Natural killer cell treated with Interleukin-12 subunit alpha and Interleukin-12 subunit beta and Interleukin-15 and Interleukin-18, amount 100 ng/mL, for 72 hours (primary cell): ENCODE measurements around the gene NAA16. TPM values are rescaled to one million over a fixed set of nuclear protein-coding genes. Genes with fewer than 3 reads are reported as not detected.

Source experiments
- ATAC-seq, 2 donors: fragments of 150-1000 bp; cut with Tn5 transposase in 1 of 2; sonication (Bioruptor Pico), chemical (Tn5 transposase) in 1 of 2; 2 replicates each; pipeline ENCODE4 v1.10.0; 2021
- DNase-seq: peaks from one replicate; pipeline ENCODE4 v3.0.0; 2022; ENCODE audit warnings: low spot score
- H3K27ac Mint-ChIP-seq, 2 donors: 1 replicate in 1 of 2; 2 replicates in 1 of 2; pipeline ENCODE4 v1.8.0; 2022; ENCODE audit warnings: mixed read lengths in 2 of 2, mild to moderate bottlenecking in 1 of 2, moderate library complexity in 1 of 2
- H3K27me3 Mint-ChIP-seq, 2 donors: 1 replicate in 1 of 2; 2 replicates in 1 of 2; pipeline ENCODE4 v1.8.0; 2022; ENCODE audit warnings: mixed read lengths in 2 of 2
- H3K36me3 Mint-ChIP-seq: one replicate; pipeline ENCODE4 v1.8.0; 2022; ENCODE audit warnings: mixed read lengths
- H3K4me1 Mint-ChIP-seq, 2 donors: 1 replicate in 1 of 2; 2 replicates in 1 of 2; pipeline ENCODE4 v1.8.0; 2022; ENCODE audit warnings: low read depth in 2 of 2, mixed read lengths in 2 of 2, mild to moderate bottlenecking in 1 of 2
- H3K4me3 Mint-ChIP-seq: one replicate; pipeline ENCODE4 v1.8.0; 2022; ENCODE audit warnings: mixed read lengths
- H3K9me3 Mint-ChIP-seq: 2 replicates; pipeline ENCODE4 v1.8.0; 2022; ENCODE audit warnings: mixed read lengths
- total RNA-seq, 2 donors: library from RNA; stranded (reverse); gene quantifications; one replicate each; pipeline ENCODE4 v1.2.3, GENCODE V29; 2022

NAA16 gene
- total RNA-seq, 2 donors from 2014 or later, result 16.4 to 38.9 TPM

- Mint-ChIP-seq H3K4me1 (peaks cover 17 to 30% of the 10 kb centered on the region in 2 donors), H3K27ac (no peak overlapping the region)
- ATAC-seq, result no peak
Measured at GRCh38 chr13:41313117-41313516, 2.0 kb downstream of the NAA16 start.

GRCh38 chr13:41313659-41314197 lies 2.7 kb downstream of the NAA16 start:
- peaks cover 17 to 30% of the 10 kb centered on the region in 2 donors for H3K4me1 Mint-ChIP-seq
- H3K27me3 Mint-ChIP-seq, result no peaks in the 10 kb centered on the region
- H3K27ac Mint-ChIP-seq, result no peak overlapping the region
- ATAC-seq, result no peak
- peak overlapping the region; percentile 98 for H3K4me3 Mint-ChIP-seq
- no peak for DNase-seq
- H3K9me3 Mint-ChIP-seq, result no peaks in the 10 kb centered on the region
- H3K36me3 Mint-ChIP-seq, result no peaks in the 10 kb centered on the region

More at GRCh38 chr13:41313117-41313516, 2.0 kb downstream of the NAA16 start:
- Mint-ChIP-seq H3K36me3 (no peaks in the 10 kb centered on the region), H3K4me3 (peak overlapping the region; percentile 98), H3K9me3 (no peaks in the 10 kb centered on the region), H3K27me3 (no peaks in the 10 kb centered on the region)
- no peak for DNase-seq

GRCh38 chr13:41315443-41316047 lies 4.5 kb downstream of the NAA16 start:
- no peaks in the 10 kb centered on the region for H3K36me3 Mint-ChIP-seq
- peak overlapping the region; percentile 11 to 19 for H3K27ac Mint-ChIP-seq
- DNase-seq (no peak), ATAC-seq (no peak)
- H3K9me3 Mint-ChIP-seq, result no peaks in the 10 kb centered on the region
- H3K27me3 Mint-ChIP-seq, result no peaks in the 10 kb centered on the region
- H3K4me1 Mint-ChIP-seq, result peaks cover 14 to 25% of the 10 kb centered on the region in 2 donors
- H3K4me3 Mint-ChIP-seq, result peak overlapping the region; percentile 23

- ATAC-seq (no peak), DNase-seq (no peak)
- H3K27ac Mint-ChIP-seq, result no peak overlapping the region
- H3K4me3 Mint-ChIP-seq, result no peak overlapping the region
- H3K9me3 Mint-ChIP-seq, result no peaks in the 10 kb centered on the region
- H3K36me3 Mint-ChIP-seq, result no peaks in the 10 kb centered on the region
- H3K4me1 Mint-ChIP-seq, result peaks cover 15 to 31% of the 10 kb centered on the region in 2 donors
- H3K27me3 Mint-ChIP-seq, result no peaks in the 10 kb centered on the region
Measured at GRCh38 chr13:41317243-41317642, 6.2 kb downstream of the NAA16 start.

- Mint-ChIP-seq H3K27ac (peak overlapping the region in 1 of 2 donors; percentile 65), H3K4me3 (no peak overlapping the region), H3K9me3 (no peaks in the 10 kb centered on the region), H3K36me3 (no peaks in the 10 kb centered on the region), H3K4me1 (peaks cover 20 to 29% of the 10 kb centered on the region in 2 donors), H3K27me3 (no peaks in the 10 kb centered on the region)
- ATAC-seq, result no peak
- DNase-seq, result no peak
Measured at GRCh38 chr13:41325752-41326151, 14.7 kb downstream of the NAA16 start.

- ATAC-seq (no peak), DNase-seq (no peak)
- Mint-ChIP-seq H3K9me3 (no peaks in the 10 kb centered on the region), H3K4me1 (peaks cover 24 to 28% of the 10 kb centered on the region in 2 donors), H3K4me3 (no peak overlapping the region), H3K36me3 (no peaks in the 10 kb centered on the region), H3K27ac (no peak overlapping the region), H3K27me3 (no peaks in the 10 kb centered on the region)
Measured at GRCh38 chr13:41326661-41327060, 15.6 kb downstream of the NAA16 start.

- ATAC-seq (no peak), DNase-seq (no peak)
- Mint-ChIP-seq H3K27me3 (no peaks in the 10 kb centered on the region), H3K4me1 (peaks cover 16 to 21% of the 10 kb centered on the region in 2 donors), H3K4me3 (peak overlapping the region; percentile 56), H3K36me3 (peaks cover 2% of the 10 kb centered on the region), H3K9me3 (no peaks in the 10 kb centered on the region), H3K27ac (peak overlapping the region; percentile 17 to 68)
Measured at GRCh38 chr13:41327994-41328790, 17.1 kb downstream of the NAA16 start.

GRCh38 chr13:41332829-41333228 lies 21.8 kb downstream of the NAA16 start:
- DNase-seq (no peak), ATAC-seq (no peak)
- Mint-ChIP-seq H3K36me3 (peaks cover 13% of the 10 kb centered on the region), H3K27me3 (no peaks in the 10 kb centered on the region), H3K27ac (no peak overlapping the region), H3K4me1 (peaks cover 9 to 10% of the 10 kb centered on the region in 2 donors), H3K4me3 (no peak overlapping the region), H3K9me3 (no peaks in the 10 kb centered on the region)

GRCh38 chr13:41334810-41335209 lies 23.7 kb downstream of the NAA16 start:
- peaks cover 13% of the 10 kb centered on the region for H3K36me3 Mint-ChIP-seq
- no peak overlapping the region for H3K27ac Mint-ChIP-seq
- H3K9me3 Mint-ChIP-seq, result no peaks in the 10 kb centered on the region
- no peak overlapping the region for H3K4me3 Mint-ChIP-seq
- ATAC-seq (no peak), DNase-seq (no peak)
- H3K27me3 Mint-ChIP-seq, result no peaks in the 10 kb centered on the region
- peaks cover 0 to 3% of the 10 kb centered on the region in 2 donors for H3K4me1 Mint-ChIP-seq

- peaks cover 18% of the 10 kb centered on the region for H3K36me3 Mint-ChIP-seq
- ATAC-seq (no peak), DNase-seq (no peak)
- no peaks in the 10 kb centered on the region for H3K9me3 Mint-ChIP-seq
- no peaks in the 10 kb centered on the region for H3K27me3 Mint-ChIP-seq
- H3K4me3 Mint-ChIP-seq, result no peak overlapping the region
- H3K4me1 Mint-ChIP-seq, result peaks cover 21 to 28% of the 10 kb centered on the region in 2 donors
- no peak overlapping the region for H3K27ac Mint-ChIP-seq
Measured at GRCh38 chr13:41344358-41344757, 33.3 kb downstream of the NAA16 start.

- H3K4me3 Mint-ChIP-seq, result no peak overlapping the region
- peak overlapping the region in 1 of 2 donors; percentile 26 for H3K27ac Mint-ChIP-seq
- DNase-seq (no peak), ATAC-seq (no peak)
- H3K27me3 Mint-ChIP-seq, result no peaks in the 10 kb centered on the region
- H3K4me1 Mint-ChIP-seq, result peaks cover 21 to 25% of the 10 kb centered on the region in 2 donors
- no peaks in the 10 kb centered on the region for H3K9me3 Mint-ChIP-seq
- peaks cover 14% of the 10 kb centered on the region for H3K36me3 Mint-ChIP-seq
Measured at GRCh38 chr13:41345165-41345913, 34.3 kb downstream of the NAA16 start.

- H3K27me3 Mint-ChIP-seq, result no peaks in the 10 kb centered on the region
- H3K36me3 Mint-ChIP-seq, result peaks cover 12% of the 10 kb centered on the region
- peak overlapping the region; percentile 26 to 37 for H3K27ac Mint-ChIP-seq
- H3K4me1 Mint-ChIP-seq, result peaks cover 21 to 22% of the 10 kb centered on the region in 2 donors
- DNase-seq, result no peak
- no peaks in the 10 kb centered on the region for H3K9me3 Mint-ChIP-seq
- ATAC-seq, result no peak
- H3K4me3 Mint-ChIP-seq, result no peak overlapping the region
Measured at GRCh38 chr13:41345914-41346589, 35.0 kb downstream of the NAA16 start.
